ENCODE results near the gene CGRRF1.

Gene CGRRF1

GRCh38 chr14:54549862-54550261, 40.2 kb downstream of the CGRRF1 start:
- no peak for DNase-seq

GRCh38 chr14:54550514-54550913, 40.8 kb downstream of the CGRRF1 start:
- DNase-seq = no peak

- no peak for DNase-seq
Measured at GRCh38 chr14:54554401-54554800, 44.7 kb downstream of the CGRRF1 start.

- DNase-seq = no peak
Measured at GRCh38 chr14:54555651-54556050, 45.9 kb downstream of the CGRRF1 start.

- DNase-seq = no peak
Measured at GRCh38 chr14:54556535-54556934, 46.8 kb downstream of the CGRRF1 start.

GRCh38 chr14:54562334-54562733, 52.6 kb downstream of the CGRRF1 start:
- no peak for DNase-seq

- no peak for DNase-seq
Measured at GRCh38 chr14:54564071-54564867, 54.6 kb downstream of the CGRRF1 start.

GRCh38 chr14:54564868-54565784, 55.4 kb downstream of the CGRRF1 start:
- no peak for DNase-seq

GRCh38 chr14:54565785-54566409, 56.2 kb downstream of the CGRRF1 start:
- peak; percentile 18 for DNase-seq

GRCh38 chr14:54566410-54567223, 56.9 kb downstream of the CGRRF1 start, which contains the start of gene SAMD4A:
Gene SAMD4A, plus strand, starts transcription at chr14:54567128. Its CDS starts 789 bp downstream, at chr14:54567917.
- DNase-seq = no peak

GRCh38 chr14:54567224-54567638, 57.5 kb downstream of the CGRRF1 start:
- DNase-seq = no peak

GRCh38 chr14:54567639-54568561, 58.2 kb downstream of the CGRRF1 start:
- no peak for DNase-seq

- no peak for DNase-seq
Measured at GRCh38 chr14:54568821-54569595, 59.3 kb downstream of the CGRRF1 start.

GRCh38 chr14:54570047-54570446, 60.3 kb downstream of the CGRRF1 start:
- no peak for DNase-seq

GRCh38 chr14:54570631-54571415, 61.1 kb downstream of the CGRRF1 start:
- DNase-seq = no peak

GRCh38 chr14:54572316-54572715, 62.6 kb downstream of the CGRRF1 start:
- no peak for DNase-seq

GRCh38 chr14:54574528-54574927, 64.8 kb downstream of the CGRRF1 start:
- no peak for DNase-seq

- no peak for DNase-seq
Measured at GRCh38 chr14:54577494-54577893, 67.8 kb downstream of the CGRRF1 start.

- no peak for DNase-seq
Measured at GRCh38 chr14:54577977-54578376, 68.3 kb downstream of the CGRRF1 start.

GRCh38 chr14:54579621-54580020, 69.9 kb downstream of the CGRRF1 start:
- DNase-seq = no peak

Data from GOT3 (cell line).